Uterus (tissue), 2 donors: Measurements from ENCODE around the gene HSPA2.

ENCODE experiments used
- CTCF ChIP-seq, 4 experiments: fragments of 200-600 bp in 2 of 4; fragments of 450-650 bp in 2 of 4; sonication (generic) in 2 of 4; IDR thresholded peaks; one replicate each; pipeline ENCODE4 v1.5.1; 2016 to 2019; ENCODE audit warnings: antibody characterized with exemption in 4 of 4, mild to moderate bottlenecking in 2 of 4, moderate library complexity in 1 of 4
- POLR2A ChIP-seq, 2 donors: fragments of 450-650 bp; IDR thresholded peaks; one replicate each; pipeline ENCODE4 v1.6.1; 2016; ENCODE audit warnings: antibody characterized with exemption in 2 of 2, mild to moderate bottlenecking in 1 of 2, moderate library complexity in 1 of 2

- TF ChIP-seq CTCF (IDR thresholded peaks at IDR 0.05) (no peak), POLR2A (IDR thresholded peaks at IDR 0.05) (no peak)
Measured at GRCh38 chr14:64550621-64551333, 10.2 kb downstream of the HSPA2 start.
